ENCODE data around the gene KASH5. TPM values are rescaled to one million over a fixed set of nuclear protein-coding genes. Genes with fewer than 3 reads are reported as not detected.

Gene KASH5
- total RNA-seq, 1 donor from 2014 or later: not detected

DNA sequence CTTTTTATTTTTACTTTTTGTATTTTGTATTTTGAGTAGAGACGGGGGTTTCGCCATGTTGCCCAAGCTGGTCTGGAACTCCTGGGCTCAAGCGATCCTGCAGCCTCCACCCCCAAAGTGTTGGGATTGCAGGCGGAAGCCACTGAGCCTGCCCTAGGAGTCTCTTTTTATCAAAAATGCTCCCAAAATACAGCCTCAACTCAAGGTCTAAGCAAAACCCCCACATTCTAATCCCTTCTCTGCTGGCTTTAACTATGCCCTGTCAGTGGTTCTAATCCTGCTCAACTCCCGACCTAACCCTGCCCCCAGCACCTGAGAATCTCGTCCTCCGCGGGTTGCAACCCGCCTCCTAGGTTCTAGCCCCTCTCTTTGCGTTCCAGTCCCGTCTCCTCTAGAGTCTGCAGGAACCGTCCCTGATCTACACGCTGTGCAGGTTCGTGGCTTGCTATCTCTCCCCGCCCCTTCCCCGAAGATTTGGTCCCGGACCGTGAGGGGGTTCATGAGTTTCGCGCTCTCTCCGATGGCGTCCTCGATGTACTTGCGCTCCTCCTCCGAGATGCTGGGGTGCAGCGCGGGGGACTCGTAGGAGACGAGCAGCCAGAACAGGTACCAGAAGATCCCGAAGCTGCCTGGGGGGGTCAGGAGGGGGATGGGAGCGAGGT lies 45.3 kb downstream of the KASH5 start:
- Histone ChIP-seq H3K4me3 (ENCODE audit: low read length in 3 of 3) (no peak overlapping the region), H3K9ac (ENCODE audit: low read depth in 1 of 3, low read length in 3 of 3) (no peak overlapping the region), H3K27ac (ENCODE audit: low read depth, low read length) (no peak overlapping the region), H3K36me3 (ENCODE audit: control insufficient read depth in 3 of 3, insufficient read depth in 3 of 3, low read length in 3 of 3) (peaks cover 0 to 2% (median 0%) of the 10 kb centered on the region in 3 donors), H3K9me3 (ENCODE audit: control insufficient read depth in 3 of 3, low read length in 3 of 3) (no peaks in the 10 kb centered on the region), H3K27me3 (ENCODE audit: control insufficient read depth in 3 of 3, insufficient read depth in 3 of 3, low read length in 3 of 3) (peaks cover 81 to 93% (median 91%) of the 10 kb centered on the region in 3 donors), H3K4me1 (ENCODE audit: control insufficient read depth in 3 of 3, insufficient read depth in 3 of 3, low read length in 3 of 3) (peaks cover 0 to 4% (median 0%) of the 10 kb centered on the region in 3 donors)

GRCh38 chr19:49434907-49435583 lies 47.0 kb downstream of the KASH5 start:
- peaks cover 90 to 94% (median 91%) of the 10 kb centered on the region in 3 donors for H3K27me3 ChIP-seq (ENCODE audit: control insufficient read depth in 3 of 3, insufficient read depth in 3 of 3, low read length in 3 of 3)
- H3K9ac ChIP-seq (ENCODE audit: low read depth in 1 of 3, low read length in 3 of 3): no peak overlapping the region
- no peak overlapping the region for H3K4me3 ChIP-seq (ENCODE audit: low read length in 3 of 3)
- H3K4me1 ChIP-seq (ENCODE audit: control insufficient read depth in 3 of 3, insufficient read depth in 3 of 3, low read length in 3 of 3): peaks cover 0 to 7% (median under 1%) of the 10 kb centered on the region in 3 donors
- H3K36me3 ChIP-seq (ENCODE audit: control insufficient read depth in 3 of 3, insufficient read depth in 3 of 3, low read length in 3 of 3): peaks cover 0 to 2% (median 0%) of the 10 kb centered on the region in 3 donors
- H3K27ac ChIP-seq (ENCODE audit: low read depth, low read length): no peak overlapping the region
- no peaks in the 10 kb centered on the region for H3K9me3 ChIP-seq (ENCODE audit: control insufficient read depth in 3 of 3, low read length in 3 of 3)

GRCh38 chr19:49435670-49436069 lies 47.6 kb downstream of the KASH5 start:
- Histone ChIP-seq H3K9me3 (ENCODE audit: control insufficient read depth in 3 of 3, low read length in 3 of 3) (no peaks in the 10 kb centered on the region), H3K27me3 (ENCODE audit: control insufficient read depth in 3 of 3, insufficient read depth in 3 of 3, low read length in 3 of 3) (peaks cover 91 to 94% (median 94%) of the 10 kb centered on the region in 3 donors), H3K4me1 (ENCODE audit: control insufficient read depth in 3 of 3, insufficient read depth in 3 of 3, low read length in 3 of 3) (peaks cover 0 to 8% (median 4%) of the 10 kb centered on the region in 3 donors), H3K27ac (ENCODE audit: low read depth, low read length) (no peak overlapping the region), H3K36me3 (ENCODE audit: control insufficient read depth in 3 of 3, insufficient read depth in 3 of 3, low read length in 3 of 3) (peaks cover 0 to 2% (median 0%) of the 10 kb centered on the region in 3 donors), H3K9ac (ENCODE audit: low read depth in 1 of 3, low read length in 3 of 3) (no peak overlapping the region), H3K4me3 (ENCODE audit: low read length in 3 of 3) (no peak overlapping the region)

DNA sequence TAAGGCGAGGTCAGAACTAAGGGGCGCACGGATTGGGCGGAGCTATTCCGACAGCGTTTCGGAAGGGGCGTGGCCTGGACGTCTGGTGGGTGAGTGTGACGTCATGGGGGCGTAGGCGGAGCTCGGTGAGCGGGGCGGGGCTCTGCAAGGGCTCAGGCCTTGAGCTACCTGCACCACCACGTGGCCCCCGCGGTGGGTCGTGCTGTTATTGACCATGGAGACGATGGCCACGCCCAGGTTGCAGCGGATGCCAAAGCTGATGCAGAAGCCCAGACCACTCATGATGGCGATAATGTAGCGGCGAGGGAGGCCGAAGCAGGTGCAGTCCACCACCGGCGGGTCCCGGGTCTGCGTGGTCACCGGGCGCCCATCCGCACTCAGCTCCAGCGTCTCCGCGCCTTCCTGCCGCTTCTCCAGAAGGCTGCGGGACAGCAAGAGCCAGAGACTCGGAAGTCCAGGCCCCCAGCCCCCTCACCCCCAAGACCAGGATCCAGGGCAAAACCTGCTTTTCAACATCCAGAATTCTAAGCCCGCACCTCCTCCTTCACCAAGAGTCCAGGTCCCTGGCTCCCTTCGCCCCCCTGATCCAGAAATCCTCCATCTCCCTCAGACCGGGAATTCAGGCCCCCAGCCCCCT lies 48.5 kb downstream of the KASH5 start:
- H3K4me3 ChIP-seq (ENCODE audit: low read length in 3 of 3): no peak overlapping the region
- H3K9me3 ChIP-seq (ENCODE audit: control insufficient read depth in 3 of 3, low read length in 3 of 3): no peaks in the 10 kb centered on the region
- H3K27me3 ChIP-seq (ENCODE audit: control insufficient read depth in 3 of 3, insufficient read depth in 3 of 3, low read length in 3 of 3): peaks cover 88 to 92% (median 91%) of the 10 kb centered on the region in 3 donors
- H3K27ac ChIP-seq (ENCODE audit: low read depth, low read length): no peak overlapping the region
- peaks cover 0 to 8% (median 6%) of the 10 kb centered on the region in 3 donors for H3K4me1 ChIP-seq (ENCODE audit: control insufficient read depth in 3 of 3, insufficient read depth in 3 of 3, low read length in 3 of 3)
- H3K36me3 ChIP-seq (ENCODE audit: control insufficient read depth in 3 of 3, insufficient read depth in 3 of 3, low read length in 3 of 3): peaks cover 0 to 2% (median 0%) of the 10 kb centered on the region in 3 donors
- H3K9ac ChIP-seq (ENCODE audit: low read depth in 1 of 3, low read length in 3 of 3): no peak overlapping the region

GRCh38 chr19:49437231-49437630 lies 49.2 kb downstream of the KASH5 start:
- no peaks in the 10 kb centered on the region for H3K9me3 ChIP-seq (ENCODE audit: control insufficient read depth in 3 of 3, low read length in 3 of 3)
- H3K36me3 ChIP-seq (ENCODE audit: control insufficient read depth in 3 of 3, insufficient read depth in 3 of 3, low read length in 3 of 3): peaks cover 0 to 2% (median 0%) of the 10 kb centered on the region in 3 donors
- no peak overlapping the region for H3K9ac ChIP-seq (ENCODE audit: low read depth in 1 of 3, low read length in 3 of 3)
- H3K4me1 ChIP-seq (ENCODE audit: control insufficient read depth in 3 of 3, insufficient read depth in 3 of 3, low read length in 3 of 3): peaks cover 4 to 10% (median 6%) of the 10 kb centered on the region in 3 donors
- H3K4me3 ChIP-seq (ENCODE audit: low read length in 3 of 3): no peak overlapping the region
- H3K27me3 ChIP-seq (ENCODE audit: control insufficient read depth in 3 of 3, insufficient read depth in 3 of 3, low read length in 3 of 3): peaks cover 89 to 91% (median 90%) of the 10 kb centered on the region in 3 donors
- no peak overlapping the region for H3K27ac ChIP-seq (ENCODE audit: low read depth, low read length)

GRCh38 chr19:49438261-49438660 lies 50.2 kb downstream of the KASH5 start:
- Histone ChIP-seq H3K27me3 (ENCODE audit: control insufficient read depth in 3 of 3, insufficient read depth in 3 of 3, low read length in 3 of 3) (peaks cover 82% of the 10 kb centered on the region in 3 donors), H3K36me3 (ENCODE audit: control insufficient read depth in 3 of 3, insufficient read depth in 3 of 3, low read length in 3 of 3) (peaks cover 0 to 2% (median 0%) of the 10 kb centered on the region in 3 donors), H3K9me3 (ENCODE audit: control insufficient read depth in 3 of 3, low read length in 3 of 3) (no peaks in the 10 kb centered on the region), H3K27ac (ENCODE audit: low read depth, low read length) (no peak overlapping the region), H3K4me1 (ENCODE audit: control insufficient read depth in 3 of 3, insufficient read depth in 3 of 3, low read length in 3 of 3) (peaks cover 4 to 16% (median 6%) of the 10 kb centered on the region in 3 donors), H3K4me3 (ENCODE audit: low read length in 3 of 3) (no peak overlapping the region), H3K9ac (ENCODE audit: low read depth in 1 of 3, low read length in 3 of 3) (no peak overlapping the region)

DNA sequence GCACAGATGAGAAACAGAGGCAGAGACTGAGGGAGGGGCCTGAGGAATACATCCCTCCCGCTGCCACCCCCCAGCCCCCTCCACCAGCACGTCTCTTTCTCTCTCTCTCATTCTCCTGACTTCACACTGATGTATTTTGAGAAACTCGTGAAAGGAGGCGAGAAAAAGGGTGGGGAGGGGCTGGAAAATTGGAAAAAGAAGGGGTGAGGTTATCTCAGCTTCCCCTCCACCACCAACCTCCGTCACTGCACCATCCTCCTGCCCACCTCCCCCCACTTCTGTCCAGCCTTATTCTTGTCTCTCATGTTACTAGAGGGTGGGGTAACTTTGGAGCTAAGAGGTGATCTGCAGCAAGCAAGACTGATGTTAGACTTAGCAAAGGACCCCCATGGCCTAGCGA lies 51.8 kb downstream of the KASH5 start:
- Histone ChIP-seq H3K27ac (ENCODE audit: low read depth, low read length) (no peak overlapping the region), H3K9me3 (ENCODE audit: control insufficient read depth in 3 of 3, low read length in 3 of 3) (no peaks in the 10 kb centered on the region), H3K36me3 (ENCODE audit: control insufficient read depth in 3 of 3, insufficient read depth in 3 of 3, low read length in 3 of 3) (no peaks in the 10 kb centered on the region), H3K27me3 (ENCODE audit: control insufficient read depth in 3 of 3, insufficient read depth in 3 of 3, low read length in 3 of 3) (peaks cover 67 to 70% (median 69%) of the 10 kb centered on the region in 3 donors), H3K4me1 (ENCODE audit: control insufficient read depth in 3 of 3, insufficient read depth in 3 of 3, low read length in 3 of 3) (peaks cover 4 to 20% (median 8%) of the 10 kb centered on the region in 3 donors), H3K9ac (ENCODE audit: low read depth in 1 of 3, low read length in 3 of 3) (no peak overlapping the region), H3K4me3 (ENCODE audit: low read length in 3 of 3) (peak overlapping the region in 1 of 3 donors; percentile 20)

- H3K4me3 ChIP-seq (ENCODE audit: low read length in 3 of 3): peak overlapping the region; percentile 36 to 59 (median 58)
- no peaks in the 10 kb centered on the region for H3K9me3 ChIP-seq (ENCODE audit: control insufficient read depth in 3 of 3, low read length in 3 of 3)
- H3K27me3 ChIP-seq (ENCODE audit: control insufficient read depth in 3 of 3, insufficient read depth in 3 of 3, low read length in 3 of 3): peaks cover 60 to 62% (median 61%) of the 10 kb centered on the region in 3 donors
- H3K36me3 ChIP-seq (ENCODE audit: control insufficient read depth in 3 of 3, insufficient read depth in 3 of 3, low read length in 3 of 3): no peaks in the 10 kb centered on the region
- H3K27ac ChIP-seq (ENCODE audit: low read depth, low read length): no peak overlapping the region
- peak overlapping the region in 1 of 3 donors; percentile 60 for H3K9ac ChIP-seq (ENCODE audit: low read depth in 1 of 3, low read length in 3 of 3)
- peaks cover 4 to 20% (median 8%) of the 10 kb centered on the region in 3 donors for H3K4me1 ChIP-seq (ENCODE audit: control insufficient read depth in 3 of 3, insufficient read depth in 3 of 3, low read length in 3 of 3)
These were observed 52.6 kb downstream of the KASH5 start for GRCh38 chr19:49440439-49441209.

GRCh38 chr19:49441210-49441959 lies 53.3 kb downstream of the KASH5 start, which contains the start of gene SLC17A7:
Gene SLC17A7 (minus strand): TSS chr19:49441527. CDS start chr19:49441379, 148 bp downstream.
- H3K9me3 ChIP-seq (ENCODE audit: control insufficient read depth in 3 of 3, low read length in 3 of 3): no peaks in the 10 kb centered on the region
- no peaks in the 10 kb centered on the region for H3K36me3 ChIP-seq (ENCODE audit: control insufficient read depth in 3 of 3, insufficient read depth in 3 of 3, low read length in 3 of 3)
- H3K9ac ChIP-seq (ENCODE audit: low read depth in 1 of 3, low read length in 3 of 3): peak within 1 kb of the TSS in 1 of 3 donors; percentile 60
- peak within 1 kb of the TSS; percentile 55 for H3K27ac ChIP-seq (ENCODE audit: low read depth, low read length)
- H3K27me3 ChIP-seq (ENCODE audit: control insufficient read depth in 3 of 3, insufficient read depth in 3 of 3, low read length in 3 of 3): peaks cover 54% of the 10 kb centered on the region in 3 donors
- peak within 1 kb of the TSS; percentile 36 to 59 (median 58) for H3K4me3 ChIP-seq (ENCODE audit: low read length in 3 of 3)
- H3K4me1 ChIP-seq (ENCODE audit: control insufficient read depth in 3 of 3, insufficient read depth in 3 of 3, low read length in 3 of 3): peaks cover 4 to 18% (median 8%) of the 10 kb centered on the region in 3 donors
